Amygdala (tissue), 56 donors: ENCODE results near the gene ECI2.
A peak's percentile ranks its signal among the peaks of the same experiment; 100 is the strongest.
"Not testable (repeated sequence)": the region's sequence is repeated elsewhere in the genome, so short reads cannot be mapped to it uniquely, and the experiment has no call there.

Source experiments
- DNase-seq, 56 donors: peaks; one replicate each; lab custom pipeline; 2025; lab: John Stamatoyannopoulos, UW

ECI2 gene

DNA sequence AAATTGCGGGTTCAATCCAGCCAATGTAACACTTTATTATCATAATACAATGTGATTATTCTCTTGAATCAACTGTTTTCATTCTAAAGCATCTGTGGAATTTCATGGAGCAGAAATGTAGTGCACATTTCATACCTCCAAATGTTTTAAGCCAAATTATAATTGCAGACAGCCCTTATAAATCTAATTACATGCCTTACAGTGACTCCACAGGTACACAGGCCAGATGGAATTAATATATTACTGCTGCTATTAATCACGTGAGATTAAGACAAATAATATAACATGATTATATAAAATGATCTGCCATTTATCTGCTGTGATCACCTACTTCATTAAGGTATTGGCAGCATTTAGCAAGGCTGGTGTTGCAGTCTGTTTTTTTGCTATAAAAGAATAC lies 9.7 kb upstream of the ECI2 start:
- no peak for DNase-seq

DNA sequence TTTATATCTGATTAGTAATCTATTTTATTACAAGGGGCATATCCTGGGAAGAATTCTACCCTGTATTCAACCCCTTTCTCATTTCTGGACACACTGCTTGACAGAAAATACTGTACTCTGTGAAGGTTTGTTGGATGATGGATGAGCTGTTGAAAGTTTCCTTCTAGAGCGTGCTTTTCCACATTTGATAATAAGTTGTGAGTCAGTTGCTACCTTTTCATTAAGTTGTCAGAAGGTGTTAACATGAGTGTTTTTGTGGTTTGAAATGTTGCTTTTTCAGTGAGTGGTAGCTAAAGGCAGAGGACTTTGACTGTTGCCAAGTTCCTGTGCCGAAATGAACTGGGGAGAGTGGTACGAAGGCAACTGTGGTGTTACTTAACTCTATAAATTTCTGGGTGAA lies 3.9 kb upstream of the ECI2 start:
- no peak for DNase-seq

DNA sequence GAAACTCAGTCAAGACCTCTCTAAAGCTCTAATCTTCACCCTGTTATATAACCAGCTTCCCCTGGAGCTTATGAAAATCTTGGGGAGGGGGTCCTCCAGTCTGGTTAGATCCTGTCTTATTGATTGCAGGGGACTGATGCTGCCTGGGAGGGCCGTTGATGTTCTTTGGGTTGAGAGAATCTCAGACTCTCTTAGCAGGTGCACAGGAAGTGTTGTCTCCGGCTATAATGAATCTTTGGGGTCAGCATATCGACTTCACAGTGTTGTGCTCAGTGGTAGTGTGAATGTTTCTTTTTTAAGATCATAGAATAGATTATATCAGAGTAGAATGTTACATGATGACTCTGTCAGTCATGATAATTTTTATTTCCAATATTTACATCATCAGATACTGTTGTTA lies 2.8 kb upstream of the ECI2 start:
- no peak for DNase-seq

DNA sequence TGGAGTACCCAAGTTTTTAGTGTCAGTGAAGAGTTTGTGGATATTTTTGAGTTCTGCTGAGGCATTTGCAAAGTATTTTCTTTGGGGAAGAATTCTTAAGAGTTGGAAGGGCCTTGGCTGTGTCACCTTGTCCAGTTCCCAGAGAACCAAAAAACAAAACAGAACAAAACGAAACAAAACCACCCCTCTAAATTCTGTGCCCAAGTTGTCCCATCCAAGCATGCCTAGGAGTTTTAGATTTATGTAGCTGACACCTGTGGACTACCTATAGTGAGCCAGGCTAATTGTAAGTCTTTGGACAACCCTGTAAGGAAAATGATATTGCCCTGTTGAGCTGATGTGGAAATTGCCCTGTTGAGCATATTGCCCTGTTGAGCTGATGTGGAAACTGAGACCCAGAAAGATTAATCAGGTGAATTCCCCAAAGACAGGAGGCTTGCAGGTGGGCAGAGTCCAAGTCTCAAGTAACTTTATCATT lies 1.0 kb upstream of the ECI2 start:
- DNase-seq: no peak

GRCh38 chr6:4135665-4136353 lies 434 bp upstream of the ECI2 start:
- DNase-seq: peak; percentile 81 to 100 (median 97)

DNA sequence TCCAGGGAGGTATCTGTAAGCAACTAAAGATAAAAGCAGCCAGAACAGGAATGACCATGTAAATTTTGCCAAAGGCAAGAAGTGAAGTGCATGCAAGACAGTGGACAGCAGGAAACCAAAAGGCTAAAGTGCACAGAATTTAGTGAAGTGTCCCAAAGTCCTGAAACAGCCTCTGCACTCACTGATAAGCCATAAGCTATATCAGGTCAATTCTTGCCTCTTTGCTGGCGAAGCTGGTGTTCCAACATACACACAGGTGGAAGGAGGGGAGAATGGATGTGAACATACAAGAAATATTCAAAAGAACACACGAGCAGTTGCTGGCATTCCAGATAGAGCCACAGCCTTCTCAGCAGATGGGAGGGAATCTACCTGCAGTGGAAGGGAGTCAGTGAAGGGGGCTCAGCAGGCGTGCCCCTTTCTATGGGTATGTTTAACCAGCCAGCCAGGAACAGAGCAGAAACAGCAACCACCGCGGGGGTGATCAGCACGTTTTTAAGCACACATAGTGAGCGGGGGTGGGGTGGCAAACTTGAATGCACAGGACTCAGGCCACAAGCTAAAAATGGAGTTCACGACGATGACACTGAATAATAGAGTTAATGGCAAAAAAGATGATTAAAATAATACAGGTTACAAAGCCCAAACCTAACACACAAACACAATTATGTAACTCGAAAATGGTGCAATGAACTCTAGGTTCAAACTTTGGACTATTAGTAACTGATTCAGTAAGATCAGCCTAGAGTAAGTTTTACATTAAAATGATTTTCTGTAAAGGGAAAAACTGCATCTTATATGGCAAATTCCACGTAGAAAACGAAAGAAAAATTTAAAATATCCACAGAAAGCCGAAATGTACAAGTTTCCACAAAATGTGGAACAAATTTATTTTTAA lies 1.2 kb downstream of the ECI2 start:
- peak in 7 of 56 donors; percentile 3 to 13 (median 3) for DNase-seq

GRCh38 chr6:4130357-4130987 lies 4.9 kb downstream of the ECI2 start:
- no peak for DNase-seq

DNA sequence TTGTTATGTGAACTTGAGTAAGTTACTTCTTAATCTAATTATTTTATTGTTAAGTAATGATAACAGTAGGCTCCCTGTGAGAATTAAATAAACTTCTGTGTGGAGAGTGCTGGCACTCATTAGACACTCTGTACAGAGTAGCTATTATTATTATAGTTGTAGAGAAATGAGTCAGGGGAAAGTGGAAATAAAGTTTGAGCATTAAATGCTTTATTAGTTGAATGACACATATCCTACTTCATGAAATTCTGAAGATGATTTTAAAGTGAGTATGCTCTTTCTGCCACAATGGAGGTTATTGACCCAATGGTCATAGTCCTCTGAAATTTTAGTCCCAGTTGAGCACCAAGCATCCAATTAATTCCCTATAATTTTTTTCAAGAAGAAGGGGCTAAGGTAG lies 5.9 kb downstream of the ECI2 start:
- no peak for DNase-seq

DNA sequence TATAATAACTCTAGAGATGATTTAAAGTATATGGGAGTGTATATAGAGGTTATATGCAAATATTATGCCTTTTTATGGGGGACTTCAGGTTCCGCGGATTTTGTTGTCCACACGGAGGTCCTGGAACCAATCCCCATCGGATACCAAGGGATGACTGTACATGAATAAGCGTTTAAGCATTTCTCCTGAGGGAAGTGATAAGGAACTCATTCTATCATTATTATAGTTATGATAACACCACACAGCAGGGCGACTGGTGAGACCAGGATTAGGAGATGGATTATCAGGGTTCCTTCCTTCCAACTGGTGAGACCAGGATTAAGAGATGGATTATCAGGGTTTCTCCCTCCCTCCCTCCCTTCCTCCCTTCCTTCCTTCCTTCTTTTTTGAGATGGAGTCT lies 6.6 kb downstream of the ECI2 start:
- no peak for DNase-seq

DNA sequence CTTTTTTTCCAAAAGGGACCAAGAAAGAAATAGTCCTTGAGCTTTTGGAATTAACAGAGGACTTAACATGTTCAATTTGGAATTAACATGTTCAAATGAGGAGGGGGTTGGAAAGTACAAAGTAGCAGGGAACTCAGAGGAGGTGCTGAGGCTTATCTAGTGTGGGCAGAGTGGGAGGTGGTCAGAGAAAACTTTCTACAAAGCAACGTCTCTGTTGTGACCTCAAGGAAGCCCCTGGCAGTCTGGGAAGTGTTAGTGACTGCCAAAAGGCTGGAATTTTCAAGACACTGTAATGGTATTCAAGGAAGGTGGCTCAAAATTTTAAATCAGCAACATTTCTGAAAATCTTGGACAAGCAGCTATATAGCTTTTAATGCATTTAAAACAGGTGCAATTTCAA lies 7.3 kb downstream of the ECI2 start:
- DNase-seq: no peak

GRCh38 chr6:4125933-4126864 lies 9.2 kb downstream of the ECI2 start:
- no peak for DNase-seq

GRCh38 chr6:4125500-4125899 lies 9.9 kb downstream of the ECI2 start:
- no peak for DNase-seq

DNA sequence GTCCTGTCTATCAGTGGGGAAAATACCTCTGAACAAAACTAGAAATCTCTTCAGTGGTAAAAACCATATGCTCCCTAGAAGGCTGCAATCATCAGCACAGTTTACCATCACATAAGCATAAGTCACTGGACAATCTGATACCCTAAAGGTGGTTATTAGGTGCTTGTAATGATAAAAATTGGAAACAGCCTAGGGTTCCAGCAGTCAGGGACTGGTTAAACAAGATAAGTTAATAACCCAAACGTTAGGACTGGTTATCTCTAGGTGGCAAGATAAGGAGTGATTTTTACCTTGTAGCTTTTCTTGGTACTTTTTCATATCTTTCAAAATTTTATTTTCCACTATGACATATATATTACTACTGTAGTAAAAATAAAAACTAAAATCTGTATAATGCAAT lies 11.0 kb downstream of the ECI2 start:
- no peak for DNase-seq

GRCh38 chr6:4115741-4116140 lies 19.6 kb downstream of the ECI2 start:
- DNase-seq: no peak

DNA sequence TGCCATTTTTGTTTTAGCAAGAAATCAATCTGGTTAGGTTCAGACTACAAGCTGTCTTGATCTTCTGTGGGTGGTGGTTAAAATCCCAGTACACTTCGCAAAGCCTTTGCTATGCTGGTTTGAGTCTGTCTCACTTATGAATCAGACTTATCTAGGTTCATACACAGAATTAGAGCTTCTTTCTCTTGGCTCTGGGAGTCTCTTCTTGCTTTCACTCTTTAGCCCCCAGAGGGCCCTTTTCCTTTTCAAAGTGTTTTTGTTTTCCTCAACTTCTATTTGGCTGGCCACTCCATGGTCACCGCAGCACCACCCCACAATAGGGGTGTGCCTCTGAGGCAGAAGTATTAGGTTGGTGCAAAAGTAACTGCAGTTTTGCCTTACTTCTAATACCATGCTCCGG lies 21.3 kb downstream of the ECI2 start:
- no peak for DNase-seq

DNA sequence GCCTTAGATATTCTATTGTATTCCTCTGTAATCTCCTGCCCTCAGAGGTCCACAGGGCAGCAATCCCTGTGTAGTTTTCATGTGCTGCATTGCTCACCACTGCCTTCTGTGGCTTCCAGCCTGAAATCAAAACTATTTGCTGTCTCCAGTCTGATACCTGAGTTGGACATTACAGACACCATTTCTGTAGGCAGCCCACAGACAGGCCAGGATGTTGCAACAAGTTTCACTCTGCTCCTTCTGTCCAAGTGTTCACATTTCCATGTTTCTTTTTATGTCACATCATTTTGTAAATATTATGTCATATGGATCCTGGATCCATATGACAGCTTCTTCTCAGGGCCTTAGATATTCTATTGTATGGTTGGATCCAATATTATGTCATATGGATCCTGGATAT lies 21.7 kb downstream of the ECI2 start:
- DNase-seq: no peak

DNA sequence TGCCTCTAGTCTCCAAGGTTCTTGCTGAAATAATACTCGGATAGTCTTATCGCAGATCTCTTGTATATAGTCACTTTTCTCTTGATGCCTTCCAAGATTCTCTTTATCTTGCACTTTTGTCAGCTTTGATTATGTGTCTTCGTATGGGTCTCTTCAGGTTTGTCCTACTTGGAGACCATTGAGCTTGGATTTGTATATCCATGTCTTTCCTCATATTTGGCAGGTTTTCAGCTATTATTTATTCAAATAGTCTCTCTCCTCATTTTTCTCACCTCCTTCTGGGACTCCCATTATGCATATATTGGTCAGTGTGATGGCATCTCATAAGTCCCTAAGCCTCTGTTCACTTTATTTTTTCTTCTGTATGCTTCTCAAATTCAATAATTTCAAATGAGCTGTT lies 23.0 kb downstream of the ECI2 start:
- DNase-seq: no peak

DNA sequence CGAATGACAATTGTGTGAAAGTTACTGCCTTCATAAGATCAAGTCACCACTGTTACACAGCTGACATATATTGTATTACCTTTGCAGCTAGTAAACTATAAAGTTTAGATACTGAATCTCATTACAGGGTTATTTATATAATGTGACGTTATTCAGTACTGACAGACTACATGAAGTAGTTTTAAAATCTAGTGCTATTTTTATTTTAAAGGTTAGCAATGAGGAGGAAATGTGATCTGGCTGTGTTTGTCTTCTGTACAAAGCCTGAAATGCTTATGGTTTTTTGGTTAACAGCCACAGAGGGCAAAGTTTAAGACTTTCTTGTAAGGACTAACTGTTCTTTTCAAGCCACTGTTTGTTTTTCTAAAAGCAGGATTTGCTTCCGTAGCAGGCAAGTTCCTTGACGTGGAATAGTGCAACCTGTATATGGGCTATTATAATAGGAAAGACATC lies 26.0 kb downstream of the ECI2 start:
- DNase-seq: not testable (repeated sequence)

DNA sequence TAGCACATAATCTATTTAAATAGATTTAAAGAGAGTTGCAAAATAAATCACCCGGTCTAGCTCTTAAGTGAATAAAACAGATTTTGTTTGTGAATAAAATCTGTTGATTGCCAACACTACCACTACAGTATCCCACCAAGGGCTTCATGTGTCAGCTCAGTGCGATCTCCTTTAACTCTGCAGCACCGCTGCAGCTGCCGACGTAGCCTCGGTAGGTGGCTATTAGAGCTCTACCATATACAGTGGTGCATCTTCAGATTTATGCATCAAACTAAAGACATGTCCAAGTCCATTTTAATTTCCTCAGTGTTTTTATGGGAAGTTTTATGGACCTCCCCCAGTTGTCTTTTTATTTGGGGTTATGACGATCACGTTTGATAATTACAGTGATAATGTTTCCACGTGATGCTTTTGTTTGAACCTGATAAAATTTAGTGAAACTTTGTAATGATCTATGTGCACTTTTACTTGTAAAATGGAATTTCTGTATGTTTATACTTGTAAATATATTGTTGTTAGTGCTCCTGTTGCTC lies 26.7 kb downstream of the ECI2 start:
- DNase-seq: no peak

DNA sequence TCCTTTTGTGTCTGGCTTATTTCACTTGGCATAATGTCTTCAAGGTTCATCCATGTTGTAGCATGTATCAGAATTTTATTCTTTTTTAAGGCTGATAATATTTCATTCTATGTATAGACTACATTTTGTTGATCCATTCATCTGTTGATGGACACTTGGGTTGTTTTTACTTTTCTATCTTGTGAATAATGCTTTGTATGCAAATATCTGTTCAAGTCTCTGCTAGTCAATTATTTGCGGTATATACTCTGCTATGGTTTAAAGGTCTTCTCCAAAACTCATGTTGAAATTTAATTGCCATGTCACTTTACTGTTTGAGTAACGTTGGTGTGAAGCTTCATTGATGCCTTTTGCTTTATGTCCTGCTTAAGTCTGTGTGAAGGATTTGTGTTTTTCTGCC lies 27.5 kb downstream of the ECI2 start:
- no peak for DNase-seq
